Hair follicular keratinocyte (primary cell): ENCODE results near the gene MRC2. TPM values are rescaled to one million over a fixed set of nuclear protein-coding genes. Genes with fewer than 3 reads are reported as not detected.

Experiments
- total RNA-seq: library from RNA; depleted of rRNA; stranded (reverse); fragments of >200 nt; gene quantifications from 2 replicates; pipeline ENCODE4 v1.2.3, GENCODE V29; 2015

The MRC2 gene
- total RNA-seq: 58.5 and 157 TPM in 2 replicates

DNA sequence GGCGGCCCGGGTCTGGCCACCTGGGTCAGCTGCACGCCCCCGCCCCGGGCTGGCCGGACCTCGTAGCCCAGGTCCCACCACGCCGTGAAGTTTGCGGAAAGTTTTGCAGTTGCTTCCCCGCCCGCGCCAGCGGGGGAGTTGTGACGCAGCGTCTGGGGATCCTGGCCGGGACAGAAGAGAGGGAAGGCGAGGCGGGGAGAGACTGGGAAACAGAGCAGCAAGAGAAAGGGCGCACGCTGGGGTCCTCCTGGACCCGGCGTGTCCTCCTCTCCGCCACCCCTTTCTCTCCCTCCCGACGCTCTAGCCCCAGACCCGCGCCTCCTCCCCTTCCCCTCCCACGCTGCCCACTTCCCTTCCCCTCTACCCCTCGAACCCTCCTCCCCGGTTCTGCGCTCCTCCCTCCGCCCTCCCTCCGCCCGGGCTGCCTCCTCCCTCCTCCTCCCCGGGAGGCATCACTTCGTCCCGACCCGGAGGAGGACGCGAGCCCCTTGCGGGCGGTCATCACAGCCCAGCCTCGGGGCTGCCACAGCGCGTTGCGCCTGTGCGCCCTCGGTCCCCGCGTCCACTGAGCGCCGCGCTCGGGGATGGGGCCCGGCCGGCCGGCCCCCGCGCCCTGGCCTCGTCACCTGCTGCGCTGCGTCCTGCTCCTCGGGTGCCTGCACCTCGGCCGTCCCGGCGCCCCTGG, at the start of gene MRC2:
Gene MRC2 (plus strand): TSS at position 452 of the 685 bp plus-strand sequence. CDS start 133 bp downstream, at position 585.

Other genes with a start within 250 kb of the MRC2 start
- gene EFCAB3, start 247.1 kb upstream of the MRC2 start, total RNA-seq: not detected in 2 replicates
- gene METTL2A, start 203.8 kb upstream of the MRC2 start, total RNA-seq: 17.9 and 21.5 TPM in 2 replicates
- 15.9 and 31.8 TPM in 2 replicates for gene TLK2, start 148.8 kb upstream of the MRC2 start, total RNA-seq
- gene MARCHF10, start 180.6 kb downstream of the MRC2 start, total RNA-seq: not detected in 2 replicates